ENCODE data around the gene SHISA5.
A peak's percentile ranks its signal among the peaks of the same experiment; 100 is the strongest.
"Not testable (repeated sequence)": the region's sequence is repeated elsewhere in the genome, so short reads cannot be mapped to it uniquely, and the experiment has no call there.

Gene SHISA5, protein sequence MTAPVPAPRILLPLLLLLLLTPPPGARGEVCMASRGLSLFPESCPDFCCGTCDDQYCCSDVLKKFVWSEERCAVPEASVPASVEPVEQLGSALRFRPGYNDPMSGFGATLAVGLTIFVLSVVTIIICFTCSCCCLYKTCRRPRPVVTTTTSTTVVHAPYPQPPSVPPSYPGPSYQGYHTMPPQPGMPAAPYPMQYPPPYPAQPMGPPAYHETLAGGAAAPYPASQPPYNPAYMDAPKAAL

GRCh38 chr3:48504051-48504946 is at the start of gene SHISA5:
Gene SHISA5 (minus strand): TSS chr3:48504174. CDS start chr3:48504094, 80 bp downstream.
- DNase-seq (ENCODE audit: low read depth), result peak; percentile 39

DNA sequence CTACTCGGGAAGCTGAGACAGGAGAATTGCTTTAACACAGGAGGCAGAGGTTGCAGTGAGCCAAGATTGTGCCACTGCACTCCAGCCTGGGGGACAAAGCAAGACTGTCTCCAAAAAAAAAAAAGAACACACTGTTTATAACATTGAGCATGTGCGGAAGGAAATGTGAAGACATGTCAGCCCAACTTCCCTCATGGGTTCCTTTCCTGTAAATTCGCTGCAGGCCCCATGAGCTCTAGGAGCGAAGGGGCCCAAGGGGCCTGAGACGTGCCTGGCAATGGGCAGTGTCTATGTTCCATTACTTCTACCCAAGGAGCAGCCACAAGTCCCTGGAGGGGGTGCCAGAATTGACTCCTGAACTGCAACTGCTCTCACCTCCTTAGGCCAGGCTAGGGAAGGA is 49.4 kb upstream of the SHISA5 start:
- no peak for DNase-seq (ENCODE audit: low read depth)

DNA sequence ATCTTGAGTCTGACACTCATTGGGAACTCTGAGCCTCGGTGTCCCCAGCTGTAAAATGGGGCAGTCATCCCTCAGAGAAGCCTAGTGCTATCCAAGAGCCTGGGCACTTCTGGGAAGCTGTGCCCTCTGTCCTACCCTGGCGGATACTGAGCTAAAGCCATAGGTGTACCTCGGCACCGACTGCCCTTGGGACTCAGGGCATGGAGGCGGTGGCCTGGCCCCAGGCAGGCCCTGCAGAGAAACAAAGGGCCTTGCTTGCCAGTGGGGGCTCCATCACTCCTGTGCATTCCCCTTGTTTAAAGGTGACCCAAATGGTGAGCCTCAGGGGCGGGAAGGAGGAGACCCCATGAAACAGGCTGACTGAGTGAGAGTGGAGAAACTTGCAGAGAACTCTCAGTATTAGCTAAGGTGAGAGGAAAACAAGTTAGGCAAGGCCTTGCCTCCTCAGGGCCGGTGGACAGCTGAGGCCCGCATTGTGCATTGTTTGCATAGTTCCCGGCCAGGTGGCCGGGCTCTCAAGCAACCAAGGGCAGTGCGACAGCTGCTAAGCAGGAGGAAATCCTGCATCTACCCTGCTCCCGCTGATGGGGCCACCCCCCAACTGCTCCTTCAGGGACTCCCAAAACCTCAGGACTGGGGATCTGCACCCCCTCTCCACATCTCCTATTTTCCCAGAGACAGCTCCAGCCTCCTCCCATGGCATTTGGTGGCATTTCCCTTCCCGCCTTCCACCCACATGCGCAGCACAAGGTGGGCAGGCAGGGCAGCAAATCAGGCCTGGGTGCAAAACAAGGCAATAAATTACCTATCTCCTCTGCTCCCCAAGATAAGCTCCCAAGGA is 48.4 kb upstream of the SHISA5 start:
- DNase-seq (ENCODE audit: low read depth), result no peak

DNA sequence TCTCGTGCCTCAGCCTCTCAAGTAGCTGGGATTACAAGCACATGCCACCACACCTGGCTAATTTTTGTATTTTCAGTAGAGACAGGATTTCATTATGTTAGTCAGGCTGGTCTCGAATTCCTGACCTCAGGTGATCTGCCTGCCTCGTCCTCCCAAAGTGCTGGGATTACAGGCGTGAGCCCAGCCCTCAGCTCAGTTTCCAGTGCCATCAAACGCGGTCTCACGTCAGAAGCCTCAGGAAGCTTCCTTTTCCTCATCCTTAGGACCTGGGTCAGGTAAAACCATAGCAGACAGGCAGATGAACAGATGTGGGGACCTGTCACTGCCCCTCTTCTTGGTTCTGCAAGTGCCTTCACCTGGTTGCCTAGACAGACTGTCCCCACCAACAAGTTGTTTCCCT is 47.7 kb upstream of the SHISA5 start:
- DNase-seq (ENCODE audit: low read depth), result not testable (repeated sequence)

DNA sequence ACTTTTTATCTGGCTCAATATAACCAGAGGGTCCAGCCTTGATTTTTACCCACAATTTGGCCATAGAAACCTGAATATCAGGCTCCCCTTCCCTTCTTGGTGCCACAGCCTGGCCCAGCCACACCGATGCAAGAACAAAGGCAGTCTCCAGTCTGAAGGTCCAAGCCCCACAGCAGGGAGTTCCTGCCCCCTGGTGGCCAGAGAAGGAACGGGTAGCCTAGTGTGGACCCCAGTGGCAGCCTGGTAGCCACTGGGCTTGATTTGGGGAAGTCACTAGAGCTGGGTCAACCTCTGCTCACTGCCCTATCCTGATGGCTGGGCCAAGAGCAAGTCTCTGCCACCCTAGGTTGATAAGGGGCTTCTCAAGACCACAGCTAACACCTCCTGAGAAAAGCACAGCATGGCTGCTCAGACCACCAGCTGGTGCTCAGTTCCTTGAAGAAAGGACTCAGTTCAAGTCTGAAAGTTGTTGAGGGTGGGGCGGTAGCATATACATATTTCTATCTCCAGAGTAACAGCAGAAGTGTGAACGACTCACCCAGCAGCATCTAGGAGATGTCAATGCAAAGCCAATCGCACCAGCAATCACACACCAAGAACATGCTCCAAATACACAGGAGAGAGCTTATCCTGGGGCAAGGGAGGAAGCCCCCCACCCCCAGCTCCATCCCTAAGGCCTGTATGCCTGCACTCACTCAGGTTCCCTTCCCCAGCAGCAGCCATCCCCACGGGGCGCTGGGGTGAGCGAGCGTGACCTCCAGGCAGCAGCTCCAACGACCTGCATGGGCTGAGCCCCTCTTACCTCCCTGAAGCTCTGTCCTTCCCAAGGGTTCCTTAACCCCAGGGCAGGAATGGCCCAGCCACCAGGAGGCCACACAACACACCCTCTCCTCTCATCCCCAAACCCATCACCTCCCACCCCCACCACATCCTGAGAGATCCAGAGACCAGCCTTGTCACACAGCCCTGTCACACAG is 45.0 kb upstream of the SHISA5 start:
- peak; percentile 80 for DNase-seq (ENCODE audit: low read depth)

DNA sequence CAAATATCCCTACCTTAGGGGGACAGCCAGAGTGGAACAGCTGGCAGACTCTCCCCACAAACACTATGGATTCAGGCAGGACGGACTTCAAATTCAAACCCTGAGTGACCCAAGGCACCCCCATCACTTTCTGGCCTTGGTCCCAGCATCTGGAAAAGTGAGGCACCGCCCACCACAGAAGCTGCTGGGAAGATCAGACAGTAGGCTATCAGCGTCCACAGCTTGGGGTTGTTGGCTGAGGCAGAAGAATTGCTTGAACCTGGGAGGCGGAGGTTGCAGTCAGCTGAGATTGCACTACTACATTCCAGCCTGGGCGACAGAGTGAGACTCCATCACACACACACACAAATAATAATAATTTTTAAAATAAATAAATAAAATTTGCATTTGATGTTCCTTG is 44.2 kb upstream of the SHISA5 start:
- no peak for DNase-seq (ENCODE audit: low read depth)

DNA sequence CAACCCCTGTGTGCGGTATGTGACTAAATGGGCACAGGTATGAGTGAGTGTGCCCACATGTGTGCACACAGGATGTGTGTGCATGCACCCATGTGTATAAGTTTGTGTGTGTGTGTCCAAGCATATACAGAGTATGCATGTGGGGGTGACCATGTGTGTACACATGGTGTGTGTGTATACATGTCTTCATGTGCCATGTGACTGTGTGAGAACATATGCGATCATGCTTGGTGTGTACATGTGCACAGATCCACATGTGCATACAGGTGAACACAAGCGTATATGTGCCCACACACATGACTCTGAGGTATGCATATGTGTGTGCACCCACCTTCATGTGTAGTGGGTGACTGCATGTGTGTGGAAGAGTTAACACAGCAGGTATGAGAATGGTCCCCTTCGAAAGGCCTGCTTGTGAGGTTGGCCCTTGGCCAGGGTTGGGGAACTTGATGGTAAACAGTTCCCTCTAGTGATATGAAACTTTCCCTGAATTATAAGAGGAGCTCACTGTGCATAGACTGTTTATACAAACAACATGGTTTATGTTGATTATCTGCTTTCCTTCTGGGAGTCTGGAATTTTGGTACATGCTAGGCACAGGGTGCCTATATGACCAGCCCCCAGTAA is 42.3 kb upstream of the SHISA5 start:
- no peak for DNase-seq (ENCODE audit: low read depth)

GRCh38 chr3:48544141-48544540 is 40.2 kb upstream of the SHISA5 start:
- DNase-seq (ENCODE audit: low read depth), result no peak

- DNase-seq (ENCODE audit: low read depth), result no peak
Measured at GRCh38 chr3:48543271-48543866, 39.4 kb upstream of the SHISA5 start.

DNA sequence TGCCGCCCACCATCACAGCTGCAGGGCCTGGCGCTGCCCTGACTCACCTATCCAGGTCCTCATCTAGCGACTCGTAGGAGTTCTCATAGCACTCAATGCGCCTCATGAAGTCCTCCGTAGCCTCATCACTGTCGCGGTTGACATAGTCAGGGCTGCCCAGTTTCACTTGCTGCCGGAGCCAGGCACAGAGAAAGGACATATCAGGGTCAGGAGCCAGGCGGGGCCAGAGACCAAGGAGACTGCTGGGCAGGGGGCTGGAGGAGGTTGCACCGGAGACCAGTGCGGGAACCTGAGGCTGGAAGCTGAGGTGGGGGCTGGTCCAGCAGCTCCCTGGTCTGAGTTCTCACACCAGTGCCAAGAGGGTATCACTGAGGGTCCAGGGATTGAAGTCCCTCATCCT is 34.5 kb upstream of the SHISA5 start:
- DNase-seq (ENCODE audit: low read depth), result no peak

DNA sequence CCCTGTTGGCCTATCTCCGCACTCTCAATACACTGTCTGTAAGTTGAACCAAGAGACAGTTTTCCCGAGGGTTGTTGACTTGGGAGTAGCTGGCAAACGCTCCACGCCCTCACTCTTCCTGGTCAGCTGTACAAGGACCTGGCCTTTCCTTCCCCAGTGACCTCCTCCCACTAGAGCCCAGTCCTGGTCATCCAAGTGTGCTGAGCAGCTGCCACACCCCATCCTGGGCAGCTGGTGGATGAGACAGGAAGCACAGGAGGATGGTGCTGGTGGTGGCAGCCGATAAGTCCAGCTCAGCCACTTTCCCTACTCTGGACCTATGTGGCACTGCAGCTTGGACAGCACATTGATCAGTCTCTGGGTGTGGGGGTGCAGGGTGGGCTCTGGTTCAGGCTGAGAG is 32.8 kb upstream of the SHISA5 start:
- no peak for DNase-seq (ENCODE audit: low read depth)

GRCh38 chr3:48536116-48536515 is 32.1 kb upstream of the SHISA5 start:
- no peak for DNase-seq (ENCODE audit: low read depth)

DNA sequence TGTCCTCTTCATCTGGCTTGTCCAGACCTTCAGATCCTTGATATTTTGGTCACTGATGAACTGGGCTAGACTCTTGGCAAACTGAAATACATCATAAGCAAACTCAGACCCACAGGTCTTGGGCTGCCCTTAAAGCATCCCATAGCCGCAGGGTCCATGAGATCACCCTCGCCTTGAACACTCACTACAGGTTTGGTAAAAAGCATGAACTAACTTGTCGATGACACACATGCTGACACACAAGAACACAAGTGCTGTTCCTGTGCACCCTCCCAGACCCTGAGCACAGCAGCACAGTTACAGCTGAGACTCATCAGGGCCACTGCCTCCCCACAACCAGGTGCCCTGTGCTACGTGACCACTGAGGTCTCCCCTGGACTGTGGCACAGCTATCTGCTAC is 31.6 kb upstream of the SHISA5 start:
- no peak for DNase-seq (ENCODE audit: low read depth)

DNA sequence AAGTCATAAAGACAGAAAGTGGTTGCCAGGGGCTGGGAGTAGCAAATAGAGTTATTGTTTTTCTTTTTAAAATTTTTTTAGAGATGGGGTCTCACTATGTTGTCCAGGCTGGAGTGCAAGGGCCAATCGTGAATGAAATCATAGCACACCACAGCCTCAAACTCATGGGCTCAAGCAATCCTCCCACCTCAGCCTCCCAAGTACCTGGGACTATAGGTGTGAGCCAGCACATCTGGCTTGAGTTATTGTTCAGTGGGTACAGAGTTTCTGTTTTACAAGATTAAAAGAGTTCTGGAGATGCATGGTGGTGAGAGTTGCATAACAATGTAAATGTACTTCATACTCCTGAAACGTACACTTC is 29.0 kb upstream of the SHISA5 start:
- no peak for DNase-seq (ENCODE audit: low read depth)

GRCh38 chr3:48532271-48532976 is 28.4 kb upstream of the SHISA5 start:
- no peak for DNase-seq (ENCODE audit: low read depth)

DNA sequence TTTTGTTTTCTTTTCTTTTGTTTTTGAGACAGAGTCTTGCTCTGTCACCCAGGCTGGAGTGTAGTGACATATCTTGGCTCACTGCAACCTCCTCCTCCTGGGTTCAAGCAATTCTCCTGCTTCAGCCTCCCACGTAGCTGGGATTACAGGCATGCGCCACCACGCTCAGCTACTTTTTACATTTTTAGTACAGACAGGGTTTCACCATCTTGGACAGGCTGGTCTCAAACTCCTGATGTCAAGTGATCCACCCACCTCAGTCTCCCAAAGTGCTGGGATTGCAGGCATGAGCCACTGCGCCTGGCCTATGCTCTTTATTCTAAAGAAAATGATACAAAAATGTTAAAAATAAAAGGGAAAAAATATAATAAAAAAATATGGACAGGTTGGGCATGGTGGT is 26.7 kb upstream of the SHISA5 start:
- not testable (repeated sequence) for DNase-seq (ENCODE audit: low read depth)

- DNase-seq (ENCODE audit: low read depth), result no peak
Measured at GRCh38 chr3:48528754-48529153, 24.8 kb upstream of the SHISA5 start.

- DNase-seq (ENCODE audit: low read depth), result no peak
Measured at GRCh38 chr3:48528048-48528447, 24.1 kb upstream of the SHISA5 start.

- DNase-seq (ENCODE audit: low read depth), result no peak
Measured at GRCh38 chr3:48524970-48525369, 21.0 kb upstream of the SHISA5 start.

DNA sequence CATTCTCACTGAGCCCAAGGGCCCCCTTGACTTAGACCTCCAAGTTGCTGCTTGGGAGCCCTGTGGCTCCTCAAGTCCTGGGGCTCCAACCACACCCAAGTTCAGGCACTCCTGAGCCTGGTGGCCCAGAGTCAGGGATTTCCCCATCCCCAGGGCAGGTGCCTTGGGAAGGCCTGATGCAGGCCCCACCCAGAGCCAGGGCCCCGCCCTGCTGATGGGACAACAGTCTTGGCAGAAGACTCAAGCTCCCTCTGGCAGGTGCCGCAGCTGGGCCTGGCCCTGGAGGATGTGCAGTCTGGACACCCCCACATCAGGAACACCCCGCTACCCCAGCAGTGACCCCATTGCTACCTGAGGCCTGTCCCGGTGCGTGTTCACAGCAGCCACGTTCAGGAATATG is 17.7 kb upstream of the SHISA5 start:
- DNase-seq (ENCODE audit: low read depth), result no peak

All from stimulated activated CD8-positive, alpha-beta memory T cell treated with anti-CD3 and anti-CD28 coated beads, Interleukin-4, amount 100 ng/mL, for 24 hours (primary cell).